GM23338 (cell line): Measurements from ENCODE around the gene KCNMA1. TPM values are rescaled to one million over a fixed set of nuclear protein-coding genes. Genes with fewer than 3 reads are reported as not detected.

Source experiments
- ATAC-seq: fragments of 200-7000 bp; cut with Tn5 transposase; 3 replicates; pipeline ENCODE4 v1.9.1; 2020
- DNase-seq: peaks from one replicate; pipeline ENCODE4 v3.0.0-alpha.2; 2015; ENCODE audit warnings: low spot score
- H2AFZ ChIP-seq: fragments of 200-600 bp; sonication (generic); 2 replicates; pipeline ENCODE4 v1.8.0; 2016; ENCODE audit warnings: antibody characterized with exemption, mild to moderate bottlenecking, moderate library complexity
- H3F3A ChIP-seq: fragments of 200-600 bp; sonication (generic); replicated peaks from 2 replicates; pipeline ENCODE4 v1.8.0; 2017; ENCODE audit warnings: antibody characterized with exemption, mixed run types, low read depth
- H3K27ac ChIP-seq: fragments of 200-600 bp; sonication (generic); 2 replicates; pipeline ENCODE4 v1.6.1; 2016; ENCODE audit warnings: low read depth
- H3K27me3 ChIP-seq: fragments of 200-600 bp; sonication (generic); 2 replicates; pipeline ENCODE4 v1.8.0; 2016; ENCODE audit warnings: mild to moderate bottlenecking, mixed run types, moderate library complexity; ENCODE audit not compliant: insufficient read depth
- H3K36me3 ChIP-seq: fragments of 200-600 bp; sonication (generic); 2 replicates; pipeline ENCODE4 v1.8.0; 2016; ENCODE audit warnings: mild to moderate bottlenecking; ENCODE audit not compliant: insufficient read depth
- H3K4me1 ChIP-seq: fragments of 200-600 bp; sonication (generic); 2 replicates; pipeline ENCODE4 v1.8.0; 2016; ENCODE audit warnings: mild to moderate bottlenecking, moderate library complexity; ENCODE audit not compliant: insufficient read depth
- H3K4me2 ChIP-seq: fragments of 200-600 bp; sonication (generic); 2 replicates; pipeline ENCODE4 v1.7.1; 2017; ENCODE audit warnings: mixed run types
- H3K4me3 ChIP-seq: fragments of 200-600 bp; sonication (generic); 2 replicates; pipeline ENCODE4 v1.6.1; 2016; ENCODE audit warnings: mixed run types
- H3K79me2 ChIP-seq: fragments of 200-600 bp; sonication (generic); replicated peaks from 2 replicates; pipeline ENCODE4 v1.8.0; 2017; ENCODE audit warnings: mild to moderate bottlenecking; ENCODE audit not compliant: insufficient read depth
- H3K9me2 ChIP-seq: fragments of 200-600 bp; sonication (generic); 2 replicates; pipeline ENCODE4 v1.8.0; 2017; ENCODE audit not compliant: insufficient read depth
- H4K20me1 ChIP-seq: fragments of 200-600 bp; sonication (generic); replicated peaks from 2 replicates; pipeline ENCODE4 v1.8.0; 2017; ENCODE audit warnings: mild to moderate bottlenecking; ENCODE audit not compliant: insufficient read depth
- H3K27ac Mint-ChIP-seq: 2 replicates; pipeline ENCODE4 v1.8.0; 2020; ENCODE audit warnings: inconsistent platforms, mild to moderate bottlenecking, moderate library complexity, mixed read lengths
- H3K27me3 Mint-ChIP-seq: 3 replicates; pipeline ENCODE4 v1.8.0; 2022; ENCODE audit warnings: low read depth, mild to moderate bottlenecking, moderate library complexity, mixed read lengths, inconsistent platforms; ENCODE audit not compliant: insufficient read depth, poor library complexity
- H3K36me3 Mint-ChIP-seq: 3 replicates; pipeline ENCODE4 v1.8.0; 2021; ENCODE audit warnings: low read depth, mild to moderate bottlenecking, inconsistent platforms, moderate library complexity, mixed read lengths
- H3K4me1 Mint-ChIP-seq: 3 replicates; pipeline ENCODE4 v1.8.0; 2020; ENCODE audit warnings: mild to moderate bottlenecking, inconsistent platforms, mixed read lengths
- H3K4me3 Mint-ChIP-seq: 3 replicates; pipeline ENCODE4 v1.8.0; 2021; ENCODE audit warnings: moderate library complexity, mild to moderate bottlenecking, inconsistent platforms, mixed read lengths
- H3K9me3 Mint-ChIP-seq: 3 replicates; pipeline ENCODE4 v1.8.0; 2020; ENCODE audit warnings: moderate library complexity, mild to moderate bottlenecking, inconsistent platforms, mixed read lengths
- CREB1 ChIP-seq: fragments of 250-450 bp; sonication (Bioruptor Pico); IDR thresholded peaks from 2 replicates; pipeline ENCODE4 v1.5.0; 2020; ENCODE audit warnings: low read depth, mild to moderate bottlenecking, moderate library complexity
- EZH2 ChIP-seq: fragments of 200-600 bp; sonication (generic); IDR thresholded peaks from one replicate; pipeline ENCODE4 v1.8.0; 2017; ENCODE audit warnings: antibody characterized with exemption, mild to moderate bottlenecking, low read depth; ENCODE audit not compliant: unreplicated experiment
- EZH2phosphoT487 ChIP-seq: fragments of 200-600 bp; sonication (generic); IDR thresholded peaks from one replicate; pipeline ENCODE4 v1.8.1; 2018; ENCODE audit warnings: antibody characterized with exemption; ENCODE audit not compliant: unreplicated experiment
- JUNB ChIP-seq: IDR thresholded peaks from one replicate; pipeline ENCODE4 v1.6.1; 2016; ENCODE audit warnings: antibody characterized with exemption; ENCODE audit not compliant: unreplicated experiment
- NANOG ChIP-seq: IDR thresholded peaks from 2 replicates; pipeline ENCODE4 v1.6.1; 2016; ENCODE audit warnings: antibody characterized with exemption, borderline replicate concordance
- POLR2AphosphoS5 ChIP-seq: IDR thresholded peaks from 2 replicates; pipeline ENCODE4 v1.6.1; 2016; ENCODE audit warnings: antibody characterized with exemption, low read depth
- STAT1 ChIP-seq: IDR thresholded peaks from one replicate; pipeline ENCODE4 v1.6.1; 2016; ENCODE audit warnings: antibody characterized with exemption; ENCODE audit not compliant: unreplicated experiment
- ZNF114 ChIP-seq: fragments of 250-450 bp; sonication (Bioruptor Pico); IDR thresholded peaks from 2 replicates; pipeline ENCODE4 v1.5.0; 2020; ENCODE audit warnings: mild to moderate bottlenecking, moderate library complexity
- ZNF331 ChIP-seq: fragments of 250-450 bp; sonication (Bioruptor Pico); IDR thresholded peaks from 2 replicates; pipeline ENCODE4 v1.5.0; 2020; ENCODE audit warnings: low read depth, mild to moderate bottlenecking, moderate library complexity
- polyA plus RNA-seq: library from polyadenylated mRNA; unstranded; fragments of >200 nt; fragmentation: Nextera tagmentation; extraction: Ambion mirVana; gene quantifications from 2 replicates; pipeline ENCODE4 v1.2.1, GENCODE V29; 2016
- total RNA-seq: library from RNA; depleted of rRNA; stranded (reverse); fragments of >200 nt; shearing (Covaris generic); gene quantifications from 2 replicates; pipeline ENCODE4 v1.2.3, GENCODE V29; 2014
- TF ChIP-seq, protein P1 (sequence below), 2 experiments: fragments of 200-600 bp in 1 of 2; sonication (generic) in 1 of 2; conservative IDR thresholded peaks; 2 replicates each; pipeline versions ENCODE4 v1.5.1 to v1.6.1; 2016 to 2017; ENCODE audit warnings: antibody characterized with exemption in 2 of 2, low read depth in 2 of 2, mild to moderate bottlenecking in 2 of 2, moderate library complexity in 1 of 2
- TF ChIP-seq, protein P2 (sequence below): fragments of 250-450 bp; sonication (Bioruptor Pico); IDR thresholded peaks from 2 replicates; pipeline ENCODE4 v1.5.0; 2020; ENCODE audit warnings: mild to moderate bottlenecking, moderate library complexity
- TF ChIP-seq, protein P3 (sequence below): IDR thresholded peaks from one replicate; pipeline ENCODE4 v1.6.1; 2018; ENCODE audit warnings: antibody characterized with exemption; ENCODE audit not compliant: unreplicated experiment
- TF ChIP-seq, protein P4 (sequence below): IDR thresholded peaks from 2 replicates; pipeline ENCODE4 v1.6.1; 2016; ENCODE audit warnings: antibody characterized with exemption

The KCNMA1 gene
- total and polyA plus RNA-seq, 2 experiments from 2014 or later = 8.2 to 9.0 TPM

DNA sequence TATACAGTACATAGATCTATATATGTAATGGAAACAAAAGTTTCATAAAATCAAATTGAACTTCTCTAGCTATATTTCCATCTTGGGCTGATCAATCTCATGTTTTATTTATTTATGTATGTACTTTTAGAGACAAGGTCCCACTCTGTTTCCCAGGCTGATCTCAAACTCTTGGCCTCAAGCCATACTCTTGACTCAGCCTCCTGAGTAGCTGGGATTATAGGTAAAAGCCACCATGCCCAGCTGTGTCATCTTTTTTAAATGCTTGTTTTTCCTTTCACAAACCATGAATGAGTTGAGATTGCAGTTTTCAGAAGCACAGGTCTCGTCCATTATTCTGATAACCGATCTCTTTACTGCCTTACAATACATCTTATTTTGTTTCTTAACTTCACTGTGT, 400.9 kb downstream of the KCNMA1 start:
- DNase-seq = no peak
- no peak overlapping the region for H2AFZ ChIP-seq

More for the DNA sequence above, 400.9 kb downstream of the KCNMA1 start:
- Mint-ChIP-seq H3K27me3 (no peaks in the 10 kb centered on the region), H3K9me3 (peaks cover 4% of the 10 kb centered on the region), H3K36me3 (no peaks in the 10 kb centered on the region), H3K4me3 (no peak overlapping the region), H3K27ac (no peak overlapping the region), H3K4me1 (peaks cover 3% of the 10 kb centered on the region; the same call in 2 of the 3 replicates)
- H3K27ac ChIP-seq = no peak overlapping the region
- no peaks in the 10 kb centered on the region for H3K4me1 ChIP-seq
- no peaks in the 10 kb centered on the region for H3K79me2 ChIP-seq
- ATAC-seq = no peak
- no peak for TF ChIP-seq NANOG
- no peak for TF ChIP-seq STAT1
- TF ChIP-seq, protein P1, sequence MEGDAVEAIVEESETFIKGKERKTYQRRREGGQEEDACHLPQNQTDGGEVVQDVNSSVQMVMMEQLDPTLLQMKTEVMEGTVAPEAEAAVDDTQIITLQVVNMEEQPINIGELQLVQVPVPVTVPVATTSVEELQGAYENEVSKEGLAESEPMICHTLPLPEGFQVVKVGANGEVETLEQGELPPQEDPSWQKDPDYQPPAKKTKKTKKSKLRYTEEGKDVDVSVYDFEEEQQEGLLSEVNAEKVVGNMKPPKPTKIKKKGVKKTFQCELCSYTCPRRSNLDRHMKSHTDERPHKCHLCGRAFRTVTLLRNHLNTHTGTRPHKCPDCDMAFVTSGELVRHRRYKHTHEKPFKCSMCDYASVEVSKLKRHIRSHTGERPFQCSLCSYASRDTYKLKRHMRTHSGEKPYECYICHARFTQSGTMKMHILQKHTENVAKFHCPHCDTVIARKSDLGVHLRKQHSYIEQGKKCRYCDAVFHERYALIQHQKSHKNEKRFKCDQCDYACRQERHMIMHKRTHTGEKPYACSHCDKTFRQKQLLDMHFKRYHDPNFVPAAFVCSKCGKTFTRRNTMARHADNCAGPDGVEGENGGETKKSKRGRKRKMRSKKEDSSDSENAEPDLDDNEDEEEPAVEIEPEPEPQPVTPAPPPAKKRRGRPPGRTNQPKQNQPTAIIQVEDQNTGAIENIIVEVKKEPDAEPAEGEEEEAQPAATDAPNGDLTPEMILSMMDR (conservative IDR thresholded peaks at IDR 0.05; ENCODE audit: low read depth in 2 of 2) = no peak
- TF ChIP-seq, protein P2, sequence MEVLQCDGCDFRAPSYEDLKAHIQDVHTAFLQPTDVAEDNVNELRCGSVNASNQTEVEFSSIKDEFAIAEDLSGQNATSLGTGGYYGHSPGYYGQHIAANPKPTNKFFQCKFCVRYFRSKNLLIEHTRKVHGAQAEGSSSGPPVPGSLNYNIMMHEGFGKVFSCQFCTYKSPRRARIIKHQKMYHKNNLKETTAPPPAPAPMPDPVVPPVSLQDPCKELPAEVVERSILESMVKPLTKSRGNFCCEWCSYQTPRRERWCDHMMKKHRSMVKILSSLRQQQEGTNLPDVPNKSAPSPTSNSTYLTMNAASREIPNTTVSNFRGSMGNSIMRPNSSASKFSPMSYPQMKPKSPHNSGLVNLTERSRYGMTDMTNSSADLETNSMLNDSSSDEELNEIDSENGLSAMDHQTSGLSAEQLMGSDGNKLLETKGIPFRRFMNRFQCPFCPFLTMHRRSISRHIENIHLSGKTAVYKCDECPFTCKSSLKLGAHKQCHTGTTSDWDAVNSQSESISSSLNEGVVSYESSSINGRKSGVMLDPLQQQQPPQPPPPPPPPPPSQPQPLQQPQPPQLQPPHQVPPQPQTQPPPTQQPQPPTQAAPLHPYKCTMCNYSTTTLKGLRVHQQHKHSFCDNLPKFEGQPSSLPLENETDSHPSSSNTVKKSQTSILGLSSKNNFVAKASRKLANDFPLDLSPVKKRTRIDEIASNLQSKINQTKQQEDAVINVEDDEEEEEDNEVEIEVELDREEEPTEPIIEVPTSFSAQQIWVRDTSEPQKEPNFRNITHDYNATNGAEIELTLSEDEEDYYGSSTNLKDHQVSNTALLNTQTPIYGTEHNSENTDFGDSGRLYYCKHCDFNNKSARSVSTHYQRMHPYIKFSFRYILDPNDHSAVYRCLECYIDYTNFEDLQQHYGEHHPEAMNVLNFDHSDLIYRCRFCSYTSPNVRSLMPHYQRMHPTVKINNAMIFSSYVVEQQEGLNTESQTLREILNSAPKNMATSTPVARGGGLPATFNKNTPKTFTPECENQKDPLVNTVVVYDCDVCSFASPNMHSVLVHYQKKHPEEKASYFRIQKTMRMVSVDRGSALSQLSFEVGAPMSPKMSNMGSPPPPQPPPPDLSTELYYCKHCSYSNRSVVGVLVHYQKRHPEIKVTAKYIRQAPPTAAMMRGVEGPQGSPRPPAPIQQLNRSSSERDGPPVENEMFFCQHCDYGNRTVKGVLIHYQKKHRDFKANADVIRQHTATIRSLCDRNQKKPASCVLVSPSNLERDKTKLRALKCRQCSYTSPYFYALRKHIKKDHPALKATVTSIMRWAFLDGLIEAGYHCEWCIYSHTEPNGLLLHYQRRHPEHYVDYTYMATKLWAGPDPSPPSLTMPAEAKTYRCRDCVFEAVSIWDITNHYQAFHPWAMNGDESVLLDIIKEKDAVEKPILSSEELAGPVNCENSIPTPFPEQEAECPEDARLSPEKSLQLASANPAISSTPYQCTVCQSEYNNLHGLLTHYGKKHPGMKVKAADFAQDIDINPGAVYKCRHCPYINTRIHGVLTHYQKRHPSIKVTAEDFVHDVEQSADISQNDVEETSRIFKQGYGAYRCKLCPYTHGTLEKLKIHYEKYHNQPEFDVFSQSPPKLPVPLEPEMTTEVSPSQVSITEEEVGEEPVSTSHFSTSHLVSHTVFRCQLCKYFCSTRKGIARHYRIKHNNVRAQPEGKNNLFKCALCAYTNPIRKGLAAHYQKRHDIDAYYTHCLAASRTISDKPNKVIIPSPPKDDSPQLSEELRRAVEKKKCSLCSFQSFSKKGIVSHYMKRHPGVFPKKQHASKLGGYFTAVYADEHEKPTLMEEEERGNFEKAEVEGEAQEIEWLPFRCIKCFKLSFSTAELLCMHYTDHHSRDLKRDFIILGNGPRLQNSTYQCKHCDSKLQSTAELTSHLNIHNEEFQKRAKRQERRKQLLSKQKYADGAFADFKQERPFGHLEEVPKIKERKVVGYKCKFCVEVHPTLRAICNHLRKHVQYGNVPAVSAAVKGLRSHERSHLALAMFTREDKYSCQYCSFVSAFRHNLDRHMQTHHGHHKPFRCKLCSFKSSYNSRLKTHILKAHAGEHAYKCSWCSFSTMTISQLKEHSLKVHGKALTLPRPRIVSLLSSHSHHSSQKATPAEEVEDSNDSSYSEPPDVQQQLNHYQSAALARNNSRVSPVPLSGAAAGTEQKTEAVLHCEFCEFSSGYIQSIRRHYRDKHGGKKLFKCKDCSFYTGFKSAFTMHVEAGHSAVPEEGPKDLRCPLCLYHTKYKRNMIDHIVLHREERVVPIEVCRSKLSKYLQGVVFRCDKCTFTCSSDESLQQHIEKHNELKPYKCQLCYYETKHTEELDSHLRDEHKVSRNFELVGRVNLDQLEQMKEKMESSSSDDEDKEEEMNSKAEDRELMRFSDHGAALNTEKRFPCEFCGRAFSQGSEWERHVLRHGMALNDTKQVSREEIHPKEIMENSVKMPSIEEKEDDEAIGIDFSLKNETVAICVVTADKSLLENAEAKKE (CRISPR knock-in tag) = no peak
- TF ChIP-seq, protein P3, sequence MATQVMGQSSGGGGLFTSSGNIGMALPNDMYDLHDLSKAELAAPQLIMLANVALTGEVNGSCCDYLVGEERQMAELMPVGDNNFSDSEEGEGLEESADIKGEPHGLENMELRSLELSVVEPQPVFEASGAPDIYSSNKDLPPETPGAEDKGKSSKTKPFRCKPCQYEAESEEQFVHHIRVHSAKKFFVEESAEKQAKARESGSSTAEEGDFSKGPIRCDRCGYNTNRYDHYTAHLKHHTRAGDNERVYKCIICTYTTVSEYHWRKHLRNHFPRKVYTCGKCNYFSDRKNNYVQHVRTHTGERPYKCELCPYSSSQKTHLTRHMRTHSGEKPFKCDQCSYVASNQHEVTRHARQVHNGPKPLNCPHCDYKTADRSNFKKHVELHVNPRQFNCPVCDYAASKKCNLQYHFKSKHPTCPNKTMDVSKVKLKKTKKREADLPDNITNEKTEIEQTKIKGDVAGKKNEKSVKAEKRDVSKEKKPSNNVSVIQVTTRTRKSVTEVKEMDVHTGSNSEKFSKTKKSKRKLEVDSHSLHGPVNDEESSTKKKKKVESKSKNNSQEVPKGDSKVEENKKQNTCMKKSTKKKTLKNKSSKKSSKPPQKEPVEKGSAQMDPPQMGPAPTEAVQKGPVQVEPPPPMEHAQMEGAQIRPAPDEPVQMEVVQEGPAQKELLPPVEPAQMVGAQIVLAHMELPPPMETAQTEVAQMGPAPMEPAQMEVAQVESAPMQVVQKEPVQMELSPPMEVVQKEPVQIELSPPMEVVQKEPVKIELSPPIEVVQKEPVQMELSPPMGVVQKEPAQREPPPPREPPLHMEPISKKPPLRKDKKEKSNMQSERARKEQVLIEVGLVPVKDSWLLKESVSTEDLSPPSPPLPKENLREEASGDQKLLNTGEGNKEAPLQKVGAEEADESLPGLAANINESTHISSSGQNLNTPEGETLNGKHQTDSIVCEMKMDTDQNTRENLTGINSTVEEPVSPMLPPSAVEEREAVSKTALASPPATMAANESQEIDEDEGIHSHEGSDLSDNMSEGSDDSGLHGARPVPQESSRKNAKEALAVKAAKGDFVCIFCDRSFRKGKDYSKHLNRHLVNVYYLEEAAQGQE = no peak
- TF ChIP-seq, protein P4, sequence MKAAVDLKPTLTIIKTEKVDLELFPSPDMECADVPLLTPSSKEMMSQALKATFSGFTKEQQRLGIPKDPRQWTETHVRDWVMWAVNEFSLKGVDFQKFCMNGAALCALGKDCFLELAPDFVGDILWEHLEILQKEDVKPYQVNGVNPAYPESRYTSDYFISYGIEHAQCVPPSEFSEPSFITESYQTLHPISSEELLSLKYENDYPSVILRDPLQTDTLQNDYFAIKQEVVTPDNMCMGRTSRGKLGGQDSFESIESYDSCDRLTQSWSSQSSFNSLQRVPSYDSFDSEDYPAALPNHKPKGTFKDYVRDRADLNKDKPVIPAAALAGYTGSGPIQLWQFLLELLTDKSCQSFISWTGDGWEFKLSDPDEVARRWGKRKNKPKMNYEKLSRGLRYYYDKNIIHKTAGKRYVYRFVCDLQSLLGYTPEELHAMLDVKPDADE = no peak
- no peak for TF ChIP-seq CREB1 (CRISPR knock-in tag)
- TF ChIP-seq POLR2AphosphoS5 = no peak
- TF ChIP-seq EZH2 = no peak
- no peak for TF ChIP-seq ZNF331 (CRISPR knock-in tag)
- no peak for TF ChIP-seq JUNB
- TF ChIP-seq EZH2phosphoT487 = no peak
- TF ChIP-seq ZNF114 (CRISPR knock-in tag) = no peak
- H3K9me2 ChIP-seq = no peaks in the 10 kb centered on the region
- no peaks in the 10 kb centered on the region for H3K36me3 ChIP-seq
- H3K4me3 ChIP-seq = no peak overlapping the region
- H3K4me2 ChIP-seq = no peak overlapping the region
- H4K20me1 ChIP-seq = no peaks in the 10 kb centered on the region
- H3K27me3 ChIP-seq = no peaks in the 10 kb centered on the region
- no peaks in the 10 kb centered on the region for H3F3A ChIP-seq
